Measurements from ENCODE around the gene CCR9.

The CCR9 gene

GRCh38 chr3:45885979-45886705, at the start of gene CCR9:
TSS of gene CCR9 (plus strand) at chr3:45886543. CDS start at chr3:45894934, 8,391 bp downstream.
- no peak for DNase-seq (ENCODE audit: low read depth)
- TF ChIP-seq, protein P1, sequence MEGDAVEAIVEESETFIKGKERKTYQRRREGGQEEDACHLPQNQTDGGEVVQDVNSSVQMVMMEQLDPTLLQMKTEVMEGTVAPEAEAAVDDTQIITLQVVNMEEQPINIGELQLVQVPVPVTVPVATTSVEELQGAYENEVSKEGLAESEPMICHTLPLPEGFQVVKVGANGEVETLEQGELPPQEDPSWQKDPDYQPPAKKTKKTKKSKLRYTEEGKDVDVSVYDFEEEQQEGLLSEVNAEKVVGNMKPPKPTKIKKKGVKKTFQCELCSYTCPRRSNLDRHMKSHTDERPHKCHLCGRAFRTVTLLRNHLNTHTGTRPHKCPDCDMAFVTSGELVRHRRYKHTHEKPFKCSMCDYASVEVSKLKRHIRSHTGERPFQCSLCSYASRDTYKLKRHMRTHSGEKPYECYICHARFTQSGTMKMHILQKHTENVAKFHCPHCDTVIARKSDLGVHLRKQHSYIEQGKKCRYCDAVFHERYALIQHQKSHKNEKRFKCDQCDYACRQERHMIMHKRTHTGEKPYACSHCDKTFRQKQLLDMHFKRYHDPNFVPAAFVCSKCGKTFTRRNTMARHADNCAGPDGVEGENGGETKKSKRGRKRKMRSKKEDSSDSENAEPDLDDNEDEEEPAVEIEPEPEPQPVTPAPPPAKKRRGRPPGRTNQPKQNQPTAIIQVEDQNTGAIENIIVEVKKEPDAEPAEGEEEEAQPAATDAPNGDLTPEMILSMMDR (IDR thresholded peaks at IDR 0.05; ENCODE audit: low read length, missing control alignments) = no peak
- H3K4me3 ChIP-seq (replicated peaks; ENCODE audit: low read depth, low read length) = no peak within 1 kb of the TSS

- TF ChIP-seq, protein P1 (IDR thresholded peaks at IDR 0.05; ENCODE audit: low read length, missing control alignments) = no peak
- DNase-seq (ENCODE audit: low read depth) = no peak
Observed at GRCh38 chr3:45838466-45838865, 47.9 kb upstream of the CCR9 start.

DNA sequence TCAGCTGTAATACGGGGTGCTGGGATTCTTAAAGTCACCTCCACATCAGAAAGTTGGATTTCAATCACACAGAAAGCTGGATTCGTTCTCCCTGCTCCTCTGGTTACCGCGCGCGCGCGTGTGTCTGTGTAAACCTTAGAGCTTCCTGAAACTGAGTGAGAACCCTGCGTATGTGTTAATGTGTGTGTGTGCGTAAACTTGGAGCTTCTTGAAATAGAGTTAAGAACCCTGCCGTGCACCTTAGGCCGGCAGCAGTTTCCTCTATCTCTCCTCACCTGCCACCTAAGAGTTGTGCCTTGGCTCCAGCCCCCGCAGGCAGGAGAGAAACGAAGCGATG, 45.0 kb upstream of the CCR9 start:
- peak overlapping the region; percentile 92 for H3K4me3 ChIP-seq (replicated peaks; ENCODE audit: low read depth, low read length)
- peak; percentile 8 for DNase-seq (ENCODE audit: low read depth)
- TF ChIP-seq, protein P1 (IDR thresholded peaks at IDR 0.05; ENCODE audit: low read length, missing control alignments) = no peak

More at GRCh38 chr3:45838466-45838865, 47.9 kb upstream of the CCR9 start:
- no peak overlapping the region for H3K4me3 ChIP-seq (replicated peaks; ENCODE audit: low read depth, low read length)

DNA sequence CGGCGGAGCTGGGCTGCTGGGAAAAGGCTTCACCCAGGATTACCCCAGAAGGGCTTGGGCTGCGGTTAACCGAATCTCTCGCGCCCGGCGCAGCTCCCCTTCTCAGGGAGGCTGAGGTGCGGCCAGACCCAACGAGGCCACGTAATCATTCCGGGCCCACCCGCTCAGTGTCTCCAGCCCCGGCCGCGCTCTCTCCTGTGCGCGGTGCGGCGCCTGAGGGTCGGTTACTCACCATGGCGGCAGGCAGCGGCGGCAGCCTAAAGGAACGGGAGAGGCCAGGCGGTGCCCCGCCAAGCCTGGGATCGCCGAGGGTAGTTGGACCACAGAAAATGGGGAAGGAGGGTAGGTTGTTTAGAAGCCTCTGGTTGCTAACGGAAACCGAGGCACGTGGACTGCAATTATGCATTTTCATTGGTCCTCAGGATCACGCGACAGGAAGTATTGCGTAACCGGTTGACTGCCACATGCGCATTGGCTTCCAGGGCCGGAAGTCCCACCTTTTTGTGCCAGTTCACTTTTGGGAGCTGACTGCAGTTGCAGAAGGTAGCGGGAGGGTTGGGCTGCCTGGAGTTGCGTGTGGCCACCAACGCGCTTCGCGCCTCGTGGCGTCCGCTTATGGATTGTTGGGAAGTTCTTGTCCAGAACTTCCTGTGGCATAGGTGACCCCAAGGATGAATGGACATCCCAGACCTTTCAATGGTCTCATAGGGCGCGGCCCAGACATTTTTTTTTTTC, 44.4 kb upstream of the CCR9 start, which contains the start of gene LZTFL1:
Gene LZTFL1, minus strand, starts transcription at position 363 of the 735 bp plus-strand sequence. Its CDS starts 128 bp downstream, at position 235.
- peak within 1 kb of the TSS; percentile 92 for H3K4me3 ChIP-seq (replicated peaks; ENCODE audit: low read depth, low read length)
- DNase-seq (ENCODE audit: low read depth) = peak; percentile 99
- TF ChIP-seq, protein P1 (IDR thresholded peaks at IDR 0.05; ENCODE audit: low read length, missing control alignments) = no peak

GRCh38 chr3:45842851-45843625, 43.3 kb upstream of the CCR9 start:
- TF ChIP-seq, protein P1 (IDR thresholded peaks at IDR 0.05; ENCODE audit: low read length, missing control alignments) = no peak
- no peak overlapping the region for H3K4me3 ChIP-seq (replicated peaks; ENCODE audit: low read depth, low read length)
- no peak for DNase-seq (ENCODE audit: low read depth)

DNA sequence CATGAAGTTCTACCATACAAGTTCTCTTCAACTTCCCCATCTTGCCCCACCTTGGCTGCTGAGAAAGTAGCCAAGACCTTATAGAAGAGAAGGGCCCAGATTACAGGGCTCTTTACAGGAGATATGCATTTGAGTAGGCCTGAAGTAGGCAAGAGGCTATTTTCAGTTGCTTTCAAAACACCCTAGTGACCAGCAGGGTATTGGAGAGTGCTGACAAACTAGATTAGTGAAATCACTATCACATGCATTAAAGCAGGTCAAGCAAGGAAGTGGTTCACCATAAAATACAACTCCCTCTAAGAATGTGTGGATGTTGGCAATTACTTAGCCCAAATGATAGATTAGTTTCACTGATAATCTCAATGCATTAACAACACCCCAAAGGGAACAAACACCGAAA, 41.7 kb upstream of the CCR9 start:
- H3K4me3 ChIP-seq (replicated peaks; ENCODE audit: low read depth, low read length) = no peak overlapping the region
- DNase-seq (ENCODE audit: low read depth) = no peak
- TF ChIP-seq, protein P1 (IDR thresholded peaks at IDR 0.05; ENCODE audit: low read length, missing control alignments) = no peak
